Effector memory CD4-positive, alpha-beta T cell (primary cell): Measurements from ENCODE around the gene CLEC11A.
"Not testable (repeated sequence)": the region's sequence is repeated elsewhere in the genome, so short reads cannot be mapped to it uniquely, and the experiment has no call there.

ENCODE experiments used
- DNase-seq, 3 donors: peaks; one replicate each; pipeline ENCODE4 v3.0.0-alpha.2; 2020
- H3K27ac ChIP-seq: 2 replicates; pipeline ENCODE4 v1.7.0; 2013; ENCODE audit warnings: mild to moderate bottlenecking, low read length, moderate library complexity; ENCODE audit not compliant: insufficient read depth, poor library complexity, severe bottlenecking
- H3K27me3 ChIP-seq: replicated peaks from 2 replicates; pipeline ENCODE4 v1.7.0; 2013; ENCODE audit warnings: mild to moderate bottlenecking, low read length; ENCODE audit not compliant: insufficient read depth, control insufficient read depth, poor library complexity, severe bottlenecking
- H3K36me3 ChIP-seq: 2 replicates; pipeline ENCODE4 v1.7.0; 2013; ENCODE audit warnings: mild to moderate bottlenecking, low read length, moderate library complexity; ENCODE audit not compliant: control insufficient read depth, insufficient read depth
- H3K4me1 ChIP-seq: 2 replicates; pipeline ENCODE4 v1.7.0; 2013; ENCODE audit warnings: low read length, mild to moderate bottlenecking; ENCODE audit not compliant: control insufficient read depth, insufficient read depth, poor library complexity, severe bottlenecking
- H3K4me3 ChIP-seq: 2 replicates; pipeline ENCODE4 v1.7.0; 2013; ENCODE audit warnings: low read length, low read depth, mild to moderate bottlenecking; ENCODE audit not compliant: insufficient read depth, poor library complexity, severe bottlenecking
- H3K9me3 ChIP-seq: 2 replicates; pipeline ENCODE4 v1.7.0; 2013; ENCODE audit warnings: mild to moderate bottlenecking, low read length, moderate library complexity; ENCODE audit not compliant: control insufficient read depth

Gene CLEC11A

GRCh38 chr19:50772476-50772875 lies 49.3 kb downstream of the CLEC11A start:
- Histone ChIP-seq H3K27ac (no peak overlapping the region), H3K36me3 (no peaks in the 10 kb centered on the region), H3K9me3 (no peaks in the 10 kb centered on the region), H3K4me3 (no peak overlapping the region), H3K4me1 (no peaks in the 10 kb centered on the region), H3K27me3 (peaks cover 4% of the 10 kb centered on the region)
- no peak for DNase-seq

GRCh38 chr19:50772912-50773311 lies 49.7 kb downstream of the CLEC11A start:
- H3K27ac ChIP-seq, H3K9me3 ChIP-seq, H3K4me1 ChIP-seq, H3K4me3 ChIP-seq, H3K36me3 ChIP-seq, H3K27me3 ChIP-seq, DNase-seq: not testable (repeated sequence)

- not testable (repeated sequence) for H3K36me3 ChIP-seq, H3K4me3 ChIP-seq, DNase-seq, H3K9me3 ChIP-seq, H3K27ac ChIP-seq, H3K4me1 ChIP-seq, H3K27me3 ChIP-seq
These were observed 50.3 kb downstream of the CLEC11A start for GRCh38 chr19:50773454-50773853.
